Adipocyte (in vitro differentiated cells): ENCODE results near the gene PLCG1.

ENCODE experiments used
- DNase-seq: peaks from one replicate; pipeline ENCODE4 v3.0.0-alpha.2; 2015; ENCODE audit warnings: low read depth
- H3K27me3 ChIP-seq: replicated peaks from 2 replicates; pipeline ENCODE4 v1.7.0; 2013; ENCODE audit warnings: mild to moderate bottlenecking, low read length, moderate library complexity; ENCODE audit not compliant: control insufficient read depth, insufficient read depth
- H3K36me3 ChIP-seq: 2 replicates; pipeline ENCODE4 v1.7.0; 2013; ENCODE audit warnings: low read length, mild to moderate bottlenecking, moderate library complexity; ENCODE audit not compliant: control insufficient read depth, insufficient read depth, severe bottlenecking
- H3K4me1 ChIP-seq: 2 replicates; pipeline ENCODE4 v1.7.0; 2013; ENCODE audit warnings: mild to moderate bottlenecking, low read length, moderate library complexity; ENCODE audit not compliant: control insufficient read depth, insufficient read depth
- H3K4me3 ChIP-seq: 2 replicates; pipeline ENCODE4 v1.7.0; 2013; ENCODE audit warnings: mild to moderate bottlenecking, low read length, moderate library complexity
- H3K9ac ChIP-seq: 2 replicates; pipeline ENCODE4 v1.7.0; 2013; ENCODE audit warnings: mild to moderate bottlenecking, low read length, moderate library complexity
- H3K9me3 ChIP-seq: 2 replicates; pipeline ENCODE4 v1.7.0; 2013; ENCODE audit warnings: mild to moderate bottlenecking, low read length, moderate library complexity; ENCODE audit not compliant: control insufficient read depth

PLCG1 gene

GRCh38 chr20:41137614-41138474 is 501 bp downstream of the PLCG1 start:
- Histone ChIP-seq H3K4me3 (peak overlapping the region; percentile 88), H3K27me3 (no peaks in the 10 kb centered on the region), H3K9ac (peak overlapping the region; percentile 91), H3K9me3 (no peaks in the 10 kb centered on the region), H3K36me3 (no peaks in the 10 kb centered on the region), H3K4me1 (peaks cover 26% of the 10 kb centered on the region)
- peak; percentile 69 for DNase-seq

GRCh38 chr20:41138475-41139226 is 1.3 kb downstream of the PLCG1 start:
- peak; percentile 56 for DNase-seq
- Histone ChIP-seq H3K27me3 (no peaks in the 10 kb centered on the region), H3K4me1 (peaks cover 26% of the 10 kb centered on the region), H3K4me3 (peak overlapping the region; percentile 88), H3K9me3 (no peaks in the 10 kb centered on the region), H3K36me3 (no peaks in the 10 kb centered on the region), H3K9ac (peak overlapping the region; percentile 91)

- Histone ChIP-seq H3K9me3 (no peaks in the 10 kb centered on the region), H3K36me3 (peaks cover 2% of the 10 kb centered on the region), H3K4me1 (peaks cover 26% of the 10 kb centered on the region), H3K27me3 (no peaks in the 10 kb centered on the region), H3K4me3 (peak overlapping the region; percentile 88), H3K9ac (peak overlapping the region; percentile 91)
- peak; percentile 14 for DNase-seq
These were observed 2.1 kb downstream of the PLCG1 start for GRCh38 chr20:41139227-41140093.

GRCh38 chr20:41140226-41141133 is 3.1 kb downstream of the PLCG1 start:
- Histone ChIP-seq H3K36me3 (peaks cover 3% of the 10 kb centered on the region), H3K9me3 (no peaks in the 10 kb centered on the region), H3K9ac (no peak overlapping the region), H3K4me3 (no peak overlapping the region), H3K4me1 (peaks cover 30% of the 10 kb centered on the region), H3K27me3 (no peaks in the 10 kb centered on the region)
- no peak for DNase-seq

GRCh38 chr20:41141153-41141815 is 3.9 kb downstream of the PLCG1 start:
- H3K4me3 ChIP-seq, result no peak overlapping the region
- H3K4me1 ChIP-seq, result peaks cover 38% of the 10 kb centered on the region
- peaks cover 3% of the 10 kb centered on the region for H3K36me3 ChIP-seq
- no peaks in the 10 kb centered on the region for H3K27me3 ChIP-seq
- H3K9me3 ChIP-seq, result no peaks in the 10 kb centered on the region
- no peak overlapping the region for H3K9ac ChIP-seq
- DNase-seq, result peak; percentile 19

- H3K9ac ChIP-seq, result no peak overlapping the region
- peaks cover 39% of the 10 kb centered on the region for H3K4me1 ChIP-seq
- no peaks in the 10 kb centered on the region for H3K27me3 ChIP-seq
- H3K9me3 ChIP-seq, result no peaks in the 10 kb centered on the region
- DNase-seq, result no peak
- H3K4me3 ChIP-seq, result no peak overlapping the region
- peaks cover 3% of the 10 kb centered on the region for H3K36me3 ChIP-seq
These were observed 4.9 kb downstream of the PLCG1 start for GRCh38 chr20:41142245-41142644.

- DNase-seq, result no peak
- Histone ChIP-seq H3K36me3 (peaks cover 3% of the 10 kb centered on the region), H3K27me3 (no peaks in the 10 kb centered on the region), H3K9ac (no peak overlapping the region), H3K4me1 (peaks cover 39% of the 10 kb centered on the region), H3K4me3 (no peak overlapping the region), H3K9me3 (no peaks in the 10 kb centered on the region)
These were observed 5.6 kb downstream of the PLCG1 start for GRCh38 chr20:41142919-41143318.

GRCh38 chr20:41143354-41143753 is 6.0 kb downstream of the PLCG1 start:
- Histone ChIP-seq H3K4me1 (peaks cover 39% of the 10 kb centered on the region), H3K4me3 (no peak overlapping the region), H3K27me3 (no peaks in the 10 kb centered on the region), H3K36me3 (peaks cover 3% of the 10 kb centered on the region), H3K9me3 (no peaks in the 10 kb centered on the region), H3K9ac (no peak overlapping the region)
- DNase-seq, result no peak

- H3K27me3 ChIP-seq, result no peaks in the 10 kb centered on the region
- H3K4me3 ChIP-seq, result no peak overlapping the region
- H3K4me1 ChIP-seq, result peaks cover 26% of the 10 kb centered on the region
- H3K9ac ChIP-seq, result no peak overlapping the region
- DNase-seq, result no peak
- peaks cover 3% of the 10 kb centered on the region for H3K36me3 ChIP-seq
- H3K9me3 ChIP-seq, result no peaks in the 10 kb centered on the region
These were observed 8.0 kb downstream of the PLCG1 start for GRCh38 chr20:41145317-41145716.
